GM20431 (cell line): Measurements from ENCODE around the gene NIM1K.
"Not testable (repeated sequence)": the region's sequence is repeated elsewhere in the genome, so short reads cannot be mapped to it uniquely, and the experiment has no call there.

Source experiments
- in situ Hi-C: fragments of 300-500 bp; cut with MseI, MboI; formaldehyde crosslinking; loops from one replicate; pipeline ENCODE4 v1.15.0; 2020; ENCODE audit warnings: low sequenced_read_pairs; ENCODE audit not compliant: unreplicated experiment

The NIM1K gene

DNA sequence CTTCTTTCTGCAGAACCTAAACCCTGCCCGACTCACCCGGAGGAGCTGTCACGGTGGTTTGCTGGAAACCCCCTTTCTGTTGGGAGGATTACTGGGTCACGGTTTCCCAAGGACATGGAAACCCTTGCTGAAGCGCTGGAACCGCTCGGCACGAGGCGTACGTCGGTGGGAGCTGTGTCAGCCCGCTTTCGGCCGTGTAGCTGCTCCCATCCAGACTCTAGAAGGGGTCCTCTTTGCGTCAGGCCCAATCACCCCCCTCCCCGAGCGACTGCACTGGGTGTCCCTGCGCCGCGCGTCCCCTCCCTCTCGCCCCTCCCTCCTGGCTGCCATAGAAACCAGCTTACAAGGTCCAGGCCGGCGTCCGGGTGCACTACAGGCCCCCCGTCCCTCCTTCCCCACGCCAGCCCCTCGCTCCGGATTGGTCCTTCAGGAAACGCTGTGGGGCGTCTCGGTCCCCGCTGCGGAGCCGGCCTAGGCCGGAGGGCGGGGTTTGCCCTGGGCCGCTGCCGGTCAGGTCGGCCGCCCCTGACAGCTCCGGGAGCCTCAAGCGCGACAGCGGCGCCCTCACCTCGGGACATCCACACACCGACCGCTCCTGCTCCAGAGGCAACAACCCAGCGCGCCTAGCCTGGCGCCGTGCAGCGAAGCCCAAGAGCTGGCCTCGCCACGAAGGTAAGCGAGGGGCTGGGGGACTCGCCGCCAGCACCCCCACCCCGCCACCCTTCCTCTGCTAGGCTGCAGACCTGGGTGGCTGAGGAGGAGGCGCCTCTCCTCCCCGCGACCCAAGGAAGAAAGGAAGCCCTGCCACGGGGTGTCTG is at the start of gene NIM1K:
Gene NIM1K, plus strand, starts transcription at position 486 of the 818 bp plus-strand sequence. CDS start 53,551 bp downstream, outside the sequence.
- in situ Hi-C loops, result no loop called here

DNA sequence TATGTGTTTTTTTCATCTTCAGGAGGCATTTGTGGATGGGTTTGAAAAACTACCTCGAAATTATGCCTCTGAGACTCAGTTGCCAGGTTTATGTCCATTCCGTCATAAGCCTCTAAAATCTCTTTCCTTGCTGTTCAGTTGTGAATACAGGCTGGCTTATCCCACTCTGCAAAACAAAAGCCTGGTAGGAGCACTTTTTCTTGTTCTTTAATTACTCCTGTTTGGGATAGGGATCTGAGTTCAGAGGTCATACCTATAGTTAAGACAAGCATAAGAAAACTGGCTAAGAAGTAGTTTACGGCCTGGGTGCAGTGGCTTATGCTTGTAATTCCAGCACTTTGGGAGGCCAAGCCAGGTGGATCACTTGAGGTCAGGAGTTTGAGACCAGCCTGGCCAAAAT is 47.0 kb upstream of the NIM1K start:
- in situ Hi-C loops, result no loop called here

DNA sequence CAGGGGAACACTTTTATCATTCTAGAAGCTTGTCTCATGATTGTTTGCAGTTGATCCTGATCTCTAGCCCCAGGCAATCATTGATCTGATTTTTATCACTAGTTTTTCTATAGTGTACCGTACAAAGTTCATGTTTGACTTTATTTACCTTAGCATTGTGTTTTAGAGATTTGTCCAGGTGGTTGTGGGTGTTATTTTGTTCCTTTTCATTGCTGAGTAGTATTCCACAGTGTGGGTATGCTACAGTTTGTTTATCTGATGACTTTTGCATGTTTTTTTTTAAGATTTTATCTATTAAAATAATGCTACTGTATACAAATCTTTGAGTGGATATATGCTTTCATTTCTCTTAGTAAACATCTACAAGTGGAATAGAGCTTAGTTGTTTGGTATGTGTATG is 45.1 kb upstream of the NIM1K start:
- in situ Hi-C loops, result no loop called here

DNA sequence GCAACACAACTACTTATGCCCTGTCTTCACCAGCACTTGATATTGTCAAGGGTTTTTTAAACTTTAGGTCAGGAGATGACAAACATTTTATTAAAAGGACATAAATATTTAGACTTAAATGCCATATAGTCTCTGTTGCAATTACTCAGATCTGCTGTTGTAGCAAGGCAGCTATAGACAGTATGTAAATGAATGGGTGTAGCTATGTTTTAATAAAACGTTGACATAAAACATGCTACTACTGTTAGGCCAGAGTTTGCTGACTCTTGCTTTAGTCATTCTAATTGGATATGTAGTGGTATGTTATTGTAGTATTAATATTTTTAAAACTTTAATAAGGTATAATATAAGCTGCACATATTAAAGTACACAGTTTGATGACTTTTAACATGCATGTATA is 43.6 kb upstream of the NIM1K start:
- in situ Hi-C loops, result no loop called here

DNA sequence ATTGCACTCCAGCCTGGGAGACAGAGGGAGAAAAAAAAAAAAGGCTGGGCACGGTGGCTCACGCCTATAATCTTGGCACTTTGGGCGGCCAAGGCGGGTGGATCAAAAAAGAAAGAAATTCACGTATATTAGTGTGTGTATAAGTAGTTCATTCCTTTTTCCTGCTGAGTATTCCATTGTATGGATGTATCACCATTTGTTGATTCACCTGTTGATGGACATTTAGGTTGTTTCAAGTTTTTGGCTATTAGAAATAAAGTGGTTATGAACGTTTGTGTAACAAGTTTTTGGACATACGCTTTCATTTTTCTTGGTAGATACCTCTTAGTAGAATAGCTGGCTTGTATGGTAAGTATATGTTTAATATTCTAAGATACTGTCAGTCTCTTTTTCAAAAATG is 42.8 kb upstream of the NIM1K start:
- in situ Hi-C loops, result no loop called here

DNA sequence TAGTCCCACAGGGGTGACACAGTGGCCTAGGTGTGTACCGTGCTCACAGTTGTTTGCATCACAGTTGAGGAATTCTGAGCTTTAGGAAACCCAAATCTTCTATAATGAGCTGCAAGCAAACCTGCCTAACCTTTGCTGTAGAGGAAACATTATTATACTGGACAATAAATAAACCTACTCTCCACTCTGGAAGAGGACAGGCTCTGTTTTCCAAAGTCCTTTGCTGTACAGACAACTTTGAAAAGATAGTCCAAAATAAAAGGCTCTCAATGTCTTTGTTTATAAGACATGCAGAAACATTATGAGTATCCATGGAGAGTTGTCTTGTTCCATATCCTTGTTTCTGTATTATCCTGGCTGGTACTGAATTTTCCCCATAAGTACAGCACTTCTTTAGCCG is 42.0 kb upstream of the NIM1K start:
- in situ Hi-C loops, result no loop called here

DNA sequence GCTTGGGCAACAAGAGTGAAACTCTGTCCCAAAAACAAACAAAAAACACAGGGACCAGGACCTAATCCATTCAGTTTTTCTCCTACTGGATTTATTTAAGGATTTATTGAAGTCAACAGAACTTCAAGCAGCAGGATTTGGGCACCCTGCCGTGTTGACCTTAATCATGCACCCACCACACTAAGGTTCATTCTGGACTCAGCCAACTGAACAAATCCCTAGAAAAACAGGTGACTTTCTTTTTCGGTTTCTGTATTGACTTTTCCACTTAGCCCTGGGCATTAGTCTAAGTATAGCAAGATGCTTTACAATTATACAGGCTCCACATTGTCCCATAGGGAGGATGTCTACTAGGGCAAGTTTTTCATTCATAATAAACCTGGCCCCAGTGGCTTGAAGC is 41.3 kb upstream of the NIM1K start:
- in situ Hi-C loops, result no loop called here

DNA sequence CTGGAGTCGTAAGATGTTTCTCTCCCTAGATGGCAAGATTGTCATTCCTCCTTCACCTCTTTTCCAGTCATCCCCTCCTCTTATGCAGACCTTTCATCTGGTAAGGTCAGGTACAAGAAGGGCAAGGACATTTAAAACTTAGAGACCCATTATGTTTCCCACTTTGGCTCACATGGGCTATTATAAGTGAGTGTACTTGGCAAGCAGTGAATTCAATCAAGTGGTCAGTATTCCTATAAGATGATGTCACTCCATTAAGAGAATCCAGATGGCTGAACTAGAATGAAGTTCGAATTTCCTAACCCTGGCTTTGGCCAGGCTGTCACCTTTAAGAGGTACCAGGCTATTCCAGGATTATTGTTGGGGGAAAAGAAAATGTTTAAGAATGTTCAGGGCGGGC is 39.1 kb upstream of the NIM1K start:
- in situ Hi-C loops, result no loop called here

DNA sequence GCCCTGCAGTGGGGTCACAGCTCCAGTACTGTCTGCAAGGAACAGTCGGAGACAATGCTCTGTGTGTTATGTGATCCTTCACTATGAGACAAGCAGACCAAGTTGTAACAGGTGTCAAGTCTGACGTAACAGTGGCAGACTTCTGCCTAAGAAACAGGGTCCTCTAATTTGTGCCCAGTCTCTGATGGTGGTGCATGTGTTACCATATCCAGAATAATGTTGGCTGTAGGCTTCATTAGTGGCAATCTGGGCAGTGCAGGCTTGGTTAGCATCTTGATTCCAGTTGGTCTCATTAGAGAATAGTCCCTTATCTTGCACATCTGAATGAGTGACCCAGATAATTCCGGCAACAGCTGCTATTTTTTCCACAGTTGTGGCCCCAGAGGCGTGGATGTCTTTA is 37.6 kb upstream of the NIM1K start:
- in situ Hi-C loops, result no loop called here

DNA sequence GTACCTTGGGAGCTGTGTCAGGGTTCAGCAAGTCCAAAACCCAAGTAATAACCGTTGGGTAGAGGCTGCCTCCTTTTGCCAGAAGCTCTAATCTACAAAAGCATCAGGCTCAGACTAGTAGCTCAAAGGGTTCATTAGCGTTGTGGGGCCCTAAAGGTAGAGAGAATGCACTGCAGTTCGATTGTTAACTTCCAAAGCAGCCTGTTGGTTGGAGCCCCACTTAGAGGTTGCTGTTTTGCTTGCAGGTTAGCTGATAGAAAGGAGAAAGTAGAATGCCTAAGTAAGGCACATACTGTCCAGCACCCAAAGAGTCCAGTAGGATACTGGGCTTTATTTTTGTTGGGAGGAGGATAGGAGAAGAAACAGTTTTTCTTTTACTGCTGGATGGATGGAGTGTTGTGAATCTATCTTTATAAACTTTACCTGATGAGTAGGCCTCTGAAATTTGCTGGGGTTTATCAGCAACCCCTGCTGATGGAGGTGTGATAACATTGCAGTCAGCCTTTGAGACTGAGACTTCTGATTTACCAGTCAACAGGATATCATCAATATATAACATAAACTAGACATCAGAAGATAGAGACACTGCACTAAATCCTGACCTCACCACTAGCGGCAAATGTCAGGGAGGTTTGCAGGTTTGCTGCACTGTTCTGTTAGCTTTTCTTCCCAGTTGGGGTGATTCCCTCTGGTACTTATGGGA is 36.5 kb upstream of the NIM1K start:
- in situ Hi-C loops, result no loop called here

DNA sequence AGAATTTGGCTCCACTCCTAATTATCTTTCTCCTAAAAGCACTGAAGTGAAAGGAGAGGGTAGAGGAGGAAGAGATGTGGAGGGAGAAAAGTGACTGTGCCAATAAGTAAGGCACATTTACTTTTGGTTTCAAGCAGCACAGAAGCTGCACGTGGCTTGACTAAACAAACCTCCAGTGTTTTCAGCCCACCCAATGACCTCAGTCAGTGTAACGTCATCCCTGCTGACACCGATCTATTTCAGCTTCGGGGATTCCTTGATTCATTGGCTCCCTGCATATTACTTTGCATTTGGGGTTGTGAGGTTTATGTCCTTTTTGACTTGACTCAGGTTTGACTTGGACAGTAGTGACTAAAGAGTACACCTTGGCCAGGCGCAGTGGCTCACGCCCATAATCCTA is 35.6 kb upstream of the NIM1K start:
- in situ Hi-C loops, result no loop called here

DNA sequence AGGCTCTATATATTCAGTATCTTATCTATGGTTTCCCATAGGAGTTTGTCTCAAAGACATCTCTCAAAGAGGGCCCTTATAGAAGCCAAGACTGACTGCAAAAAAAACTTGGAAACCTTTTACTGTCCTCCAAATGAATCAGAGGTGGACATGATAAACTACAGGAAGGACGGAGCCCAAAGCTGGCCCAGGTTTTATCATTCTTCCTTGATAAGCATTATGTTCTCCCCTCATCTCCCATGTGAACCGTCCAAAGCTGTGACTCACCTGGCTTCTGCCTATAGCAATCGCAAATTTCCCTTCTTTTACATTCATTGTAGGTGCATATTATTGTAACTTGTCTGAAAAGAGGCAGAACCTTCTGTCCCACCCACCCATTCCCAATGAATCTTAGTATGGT is 35.0 kb upstream of the NIM1K start:
- in situ Hi-C loops, result no loop called here

DNA sequence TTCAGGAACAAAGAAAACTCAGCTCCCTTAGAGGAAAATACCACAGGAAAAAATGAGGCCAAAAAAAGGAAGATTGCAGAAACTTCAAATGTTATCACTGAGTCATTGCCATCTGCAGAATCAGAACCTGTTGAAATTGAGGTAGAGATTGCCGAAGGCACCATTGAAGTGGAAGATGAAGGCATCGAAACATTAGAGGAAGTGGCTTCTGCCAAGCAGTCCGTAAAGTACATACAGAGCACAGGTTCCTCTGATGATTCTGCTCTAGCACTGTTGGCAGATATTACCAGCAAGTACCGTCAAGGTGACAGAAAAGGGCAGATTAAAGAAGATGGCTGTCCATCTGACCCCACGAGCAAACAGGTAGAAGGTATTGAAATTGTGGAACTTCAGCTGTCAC is 30.8 kb upstream of the NIM1K start:
- in situ Hi-C loops, result no loop called here

DNA sequence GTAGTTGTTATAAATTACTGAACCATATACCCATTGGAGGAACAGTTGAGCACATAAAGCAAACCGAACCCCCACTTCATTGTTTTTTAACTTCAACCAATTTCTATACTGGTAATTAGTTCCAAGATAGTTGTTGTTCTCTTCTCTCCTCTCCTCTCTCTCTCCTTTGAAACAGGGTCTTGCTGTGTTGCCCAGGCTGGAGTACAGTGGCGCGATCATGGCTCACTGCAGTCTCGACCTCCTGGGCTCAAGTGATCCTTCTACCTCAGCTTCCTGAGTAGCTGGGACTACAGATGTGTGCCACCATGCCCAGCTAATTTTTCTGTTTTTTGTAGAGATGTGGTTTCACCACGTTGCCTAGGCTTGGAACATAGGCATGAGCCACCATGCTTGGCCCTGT is 27.2 kb upstream of the NIM1K start:
- in situ Hi-C loops, result not testable (repeated sequence)

DNA sequence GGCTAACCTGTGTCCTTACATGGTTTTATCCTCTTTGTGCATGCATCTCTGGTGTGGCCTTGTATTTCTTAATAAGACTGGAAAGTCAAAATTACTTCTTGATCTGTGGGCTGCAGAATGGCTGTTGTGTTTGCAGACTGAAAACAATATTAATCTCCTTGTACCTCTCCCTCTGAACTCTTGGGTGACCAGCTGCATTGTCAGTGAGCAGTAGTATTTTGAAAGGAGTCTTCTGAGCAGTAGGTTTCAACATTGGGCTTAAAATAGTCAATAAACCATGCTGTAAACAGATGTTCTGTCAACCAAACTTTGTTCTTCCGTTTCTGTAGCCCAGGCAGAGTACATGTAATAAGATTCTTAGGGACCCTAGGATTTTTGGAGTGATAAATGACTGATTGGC is 26.7 kb upstream of the NIM1K start:
- in situ Hi-C loops, result no loop called here

DNA sequence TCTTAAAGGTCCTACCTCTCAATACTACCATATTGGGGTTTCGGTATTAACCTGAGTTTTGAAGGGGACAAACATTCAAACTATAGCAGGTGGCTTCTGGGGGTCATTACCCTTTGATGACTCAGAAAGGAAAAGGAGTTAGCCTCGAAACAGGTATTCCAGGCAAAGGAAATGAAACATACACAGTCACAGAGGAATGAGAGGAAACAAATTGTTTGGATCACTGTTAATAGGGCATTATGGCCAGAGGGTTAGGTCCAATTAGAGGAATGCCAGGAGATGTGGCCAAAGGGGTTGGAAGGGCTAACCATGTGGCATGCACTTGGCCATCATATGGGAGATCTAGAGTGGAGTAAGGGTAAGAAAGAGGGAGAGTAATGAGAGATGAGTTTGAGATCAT is 23.9 kb upstream of the NIM1K start:
- in situ Hi-C loops, result no loop called here

DNA sequence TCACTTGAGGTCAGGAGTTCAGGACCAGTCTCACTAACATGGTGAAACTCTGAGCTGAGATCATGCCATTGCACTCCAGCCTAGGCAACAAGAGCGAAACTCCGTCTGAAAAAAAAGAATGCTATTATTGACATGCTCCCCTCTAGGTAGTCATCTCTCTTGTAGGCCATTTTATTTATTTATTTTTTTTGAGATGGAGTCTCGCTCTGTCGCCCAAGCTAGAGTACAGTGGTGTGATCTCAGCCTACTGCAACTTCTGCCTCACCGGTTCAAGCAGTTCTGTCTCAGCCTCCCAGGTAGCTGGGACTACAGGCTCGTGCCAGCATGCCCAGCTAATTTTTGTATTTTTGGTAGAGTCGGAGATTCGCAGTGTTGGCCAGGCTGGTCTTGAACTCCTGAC is 20.6 kb upstream of the NIM1K start:
- in situ Hi-C loops, result no loop called here

DNA sequence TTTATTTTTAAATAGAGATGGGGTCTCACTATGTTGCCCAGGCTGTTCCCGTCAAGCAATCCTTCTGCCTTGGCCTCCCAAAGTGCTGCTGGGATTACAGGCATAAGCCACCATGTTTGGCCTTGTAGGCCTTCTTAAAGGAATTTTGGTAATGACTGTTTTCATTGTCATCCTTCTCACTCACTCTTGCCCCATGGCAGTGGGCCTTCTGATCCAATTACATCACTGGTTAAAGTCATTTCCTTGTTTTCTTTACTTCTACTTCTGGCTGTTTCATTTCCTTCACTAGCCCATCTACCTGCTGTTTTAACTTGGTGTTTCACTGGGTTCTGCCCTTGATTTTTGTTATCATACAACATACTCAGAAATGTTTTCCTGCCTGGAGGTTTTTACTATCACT is 20.1 kb upstream of the NIM1K start:
- in situ Hi-C loops, result no loop called here

DNA sequence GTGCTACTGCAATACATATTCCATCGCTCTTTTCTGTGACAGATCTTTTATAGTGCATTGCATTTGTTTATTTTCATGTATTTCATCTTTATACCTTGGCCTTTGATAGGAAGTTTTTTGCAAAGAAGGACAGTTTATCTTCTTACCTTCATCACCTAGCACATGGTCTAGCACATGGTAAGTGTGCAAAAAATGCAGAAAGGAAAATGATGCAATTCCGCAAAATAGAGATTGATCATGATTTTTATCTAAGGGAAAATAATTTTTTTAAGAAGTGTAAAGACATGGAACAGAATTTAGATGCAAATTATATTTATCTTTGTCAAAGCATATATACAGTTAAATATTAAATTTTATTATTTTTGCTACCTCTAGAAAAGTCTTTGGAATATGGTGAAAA is 19.2 kb upstream of the NIM1K start:
- in situ Hi-C loops, result no loop called here

DNA sequence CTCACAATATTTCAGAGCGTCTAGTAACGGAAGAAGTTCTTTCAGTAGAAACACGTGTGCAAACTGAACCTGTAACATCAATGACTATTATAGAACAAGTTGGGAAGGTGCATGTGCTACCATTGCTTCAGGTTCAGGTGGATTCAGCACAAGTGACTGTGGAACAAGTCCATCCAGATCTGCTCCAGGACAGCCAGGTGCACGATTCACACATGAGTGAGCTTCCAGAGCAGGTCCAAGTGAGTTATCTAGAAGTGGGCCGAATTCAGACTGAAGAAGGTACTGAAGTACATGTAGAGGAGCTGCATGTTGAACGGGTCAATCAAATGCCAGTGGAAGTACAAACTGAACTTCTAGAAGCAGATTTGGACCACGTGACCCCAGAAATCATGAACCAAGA is 17.4 kb upstream of the NIM1K start:
- in situ Hi-C loops, result no loop called here

DNA sequence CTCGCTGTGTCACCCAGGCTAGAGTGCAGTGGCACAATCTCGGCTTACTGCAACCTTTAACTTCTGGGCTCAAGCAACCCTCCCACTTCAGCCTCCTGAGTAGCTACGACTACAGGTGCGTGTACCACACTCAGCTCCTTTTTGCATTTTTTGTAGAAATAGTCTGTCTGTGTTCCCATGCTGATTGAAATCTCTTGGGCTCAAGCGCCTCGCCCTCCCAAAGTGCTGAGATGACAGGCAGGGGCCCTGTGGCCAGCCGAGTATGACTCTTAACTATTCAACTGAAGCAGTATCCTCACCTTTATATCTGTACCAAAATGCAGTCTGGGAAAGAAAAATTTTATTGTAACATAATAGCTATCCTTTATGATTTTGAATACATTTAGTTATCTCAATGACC is 12.2 kb upstream of the NIM1K start:
- in situ Hi-C loops, result no loop called here

DNA sequence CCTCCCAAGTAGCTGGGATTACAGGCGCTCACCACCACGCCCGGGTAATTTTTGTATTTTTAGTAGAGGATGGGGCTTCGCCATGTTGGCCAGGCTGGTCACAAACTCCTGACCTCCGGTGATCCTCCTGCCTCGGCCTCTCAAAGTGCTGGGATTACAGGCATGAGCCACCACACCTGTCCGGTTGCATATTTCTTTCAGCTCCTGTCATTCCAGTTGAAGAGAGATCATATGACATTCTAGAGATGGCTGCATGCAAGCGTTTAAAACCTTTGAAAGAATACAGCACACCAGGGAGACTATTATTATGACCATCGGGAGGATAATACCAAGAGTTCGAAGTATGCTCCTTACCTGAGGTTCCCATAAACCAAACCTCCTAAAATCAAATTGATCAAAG is 9.6 kb upstream of the NIM1K start:
- in situ Hi-C loops, result no loop called here
